Measurements from ENCODE around the gene PARD3. TPM values are rescaled to one million over a fixed set of nuclear protein-coding genes. Genes with fewer than 3 reads are reported as not detected.

PARD3 gene
- total RNA-seq, 4 donors from 2014 or later = 27.3 to 65.3 (median 55.6) TPM

- H3K9me3 ChIP-seq = no peaks in the 10 kb centered on the region
- intact Hi-C loops (cut with DNase I; ENCODE audit: low total_unique reads) (loop anchor here (5.0 to 10.0 kb wide), 2 partner anchors 55 to 98 kb away; partner anchors contain the start of gene PARD3), in situ Hi-C loops (cut with MboI; ENCODE audit: low pct_ligation_motif_present in 1 of 4, low pct_unique_long_range_greater_than_20kb in 1 of 4, low sequenced_read_pairs in 3 of 4) (loop anchor here in 1 of 4 donors (25.0 kb wide), 1 partner anchor 243 kb away; no protein-coding TSS in a partner anchor)
- no peak overlapping the region for H3K4me3 ChIP-seq
- H3K27me3 ChIP-seq = no peaks in the 10 kb centered on the region
- DNase-seq = no peak
- H3K36me3 ChIP-seq = no peaks in the 10 kb centered on the region
- TF ChIP-seq CTCF (IDR thresholded peaks at IDR 0.05) (no peak), POLR2A (IDR thresholded peaks at IDR 0.05) (no peak), EP300 (IDR thresholded peaks at IDR 0.05; ENCODE audit: low read depth) (no peak), POLR2AphosphoS5 (IDR thresholded peaks at IDR 0.05) (no peak)
- no peak overlapping the region for H3K27ac ChIP-seq
- WGBS, 2 donors (ENCODE audit: low coverage in 1 of 2) = 84 to 100% methylated on average over 1 of the region's 1 CpG
- H3K4me1 ChIP-seq = peaks cover 8 to 52% (median 29%) of the 10 kb centered on the region in 4 donors
Observed at GRCh38 chr10:34719746-34720145, 95.3 kb downstream of the PARD3 start.

GRCh38 chr10:34719328-34719727 is 95.8 kb downstream of the PARD3 start:
- no peak for DNase-seq
- no peaks in the 10 kb centered on the region for H3K36me3 ChIP-seq
- no peak overlapping the region for H3K4me3 ChIP-seq
- 61 to 63% methylated on average over 2 of the region's 2 CpGs for WGBS, 2 donors (ENCODE audit: low coverage in 1 of 2)
- no peak overlapping the region for H3K27ac ChIP-seq
- TF ChIP-seq POLR2A (IDR thresholded peaks at IDR 0.05) = no peak
- TF ChIP-seq POLR2AphosphoS5 (IDR thresholded peaks at IDR 0.05) = no peak
- no peak for TF ChIP-seq CTCF (IDR thresholded peaks at IDR 0.05)
- no peak for TF ChIP-seq EP300 (IDR thresholded peaks at IDR 0.05; ENCODE audit: low read depth)
- intact Hi-C loops (cut with DNase I; ENCODE audit: low total_unique reads) (no loop called here), in situ Hi-C loops (cut with MboI; ENCODE audit: low pct_ligation_motif_present in 1 of 4, low pct_unique_long_range_greater_than_20kb in 1 of 4, low sequenced_read_pairs in 3 of 4) (loop anchor here in 1 of 4 donors (25.0 kb wide), 1 partner anchor 243 kb away; no protein-coding TSS in a partner anchor)
- no peaks in the 10 kb centered on the region for H3K9me3 ChIP-seq
- peaks cover 5 to 50% (median 29%) of the 10 kb centered on the region in 4 donors for H3K4me1 ChIP-seq
- no peaks in the 10 kb centered on the region for H3K27me3 ChIP-seq

- no peaks in the 10 kb centered on the region for H3K36me3 ChIP-seq
- no peak for DNase-seq
- peaks cover 0 to 54% (median 30%) of the 10 kb centered on the region in 4 donors for H3K4me1 ChIP-seq
- no peaks in the 10 kb centered on the region for H3K9me3 ChIP-seq
- intact Hi-C loops (cut with DNase I; ENCODE audit: low total_unique reads) (no loop called here), in situ Hi-C loops (cut with MboI; ENCODE audit: low pct_ligation_motif_present in 1 of 4, low pct_unique_long_range_greater_than_20kb in 1 of 4, low sequenced_read_pairs in 3 of 4) (loop anchor here in 1 of 4 donors (25.0 kb wide), 1 partner anchor 245 kb away; no protein-coding TSS in a partner anchor)
- no peak for TF ChIP-seq CTCF (IDR thresholded peaks at IDR 0.05)
- H3K27ac ChIP-seq = peak overlapping the region in 3 of 4 donors; percentile 15 to 32 (median 18)
- H3K4me3 ChIP-seq = no peak overlapping the region
- H3K27me3 ChIP-seq = no peaks in the 10 kb centered on the region
- 57 to 67% methylated on average over 2 to 7 of the region's 7 CpGs for WGBS, 2 donors (ENCODE audit: low coverage in 1 of 2)
Observed at GRCh38 chr10:34717429-34717828, 97.7 kb downstream of the PARD3 start.

GRCh38 chr10:34716958-34717357 is 98.1 kb downstream of the PARD3 start:
- Histone ChIP-seq H3K27me3 (no peaks in the 10 kb centered on the region), H3K27ac (peak overlapping the region; percentile 6 to 32 (median 16)), H3K9me3 (no peaks in the 10 kb centered on the region), H3K4me3 (no peak overlapping the region), H3K4me1 (peaks cover 4 to 59% (median 33%) of the 10 kb centered on the region in 4 donors), H3K36me3 (no peaks in the 10 kb centered on the region)
- no peak for DNase-seq
- in situ Hi-C loops (cut with MboI; ENCODE audit: low pct_ligation_motif_present in 1 of 4, low pct_unique_long_range_greater_than_20kb in 1 of 4, low sequenced_read_pairs in 3 of 4) = loop anchor here in 1 of 4 donors (25.0 kb wide), 1 partner anchor 245 kb away; no protein-coding TSS in a partner anchor
- TF ChIP-seq EP300 (IDR thresholded peaks at IDR 0.05; ENCODE audit: low read depth) (no peak), CTCF (IDR thresholded peaks at IDR 0.05) (no peak), POLR2AphosphoS5 (IDR thresholded peaks at IDR 0.05) (no peak), POLR2A (IDR thresholded peaks at IDR 0.05) (no peak)
- 27 to 50% methylated on average over 1 of the region's 1 CpG for WGBS, 2 donors (ENCODE audit: low coverage in 1 of 2)
- intact Hi-C loops (cut with DNase I; ENCODE audit: low total_unique reads) = no loop called here
